K562 (cell line): ENCODE measurements around the gene NF2. TPM values are rescaled to one million over a fixed set of nuclear protein-coding genes. Genes with fewer than 3 reads are reported as not detected.

Source experiments
- ATAC-seq: fragments of 200-7000 bp; cut with Tn5 transposase; 3 replicates; pipeline ENCODE4 v1.9.1; 2020; ENCODE audit warnings: moderate library complexity
- BruUV-seq: library from RNA; stranded (reverse); fragments of 400-500 nt; replicated peaks from 2 replicates; lab custom pipeline; 2021; lab: Mats Ljungman, UMichigan
- CTCF ChIA-PET: fragments of 300-600 bp; formaldehyde crosslinking; extraction: SDS; loops from one replicate; lab custom pipeline; 2021; ENCODE audit warnings: low intra/inter-chr PET ratio; lab: Yijun Ruan, JAX
- POLR2A ChIA-PET: fragments of 300-600, 350-650 bp; sonication (Branson Sonifier 250); formaldehyde crosslinking; extraction: SDS; loops from one replicate; lab custom pipeline; 2021; ENCODE audit warnings: antibody characterized with exemption, inconsistent platforms; lab: Yijun Ruan, JAX
- DNase-seq, 4 experiments: peaks; one replicate each; pipeline versions ENCODE4 v3.0.0 to v3.0.0-alpha.2; 2011 to 2018; ENCODE audit warnings: low spot score in 3 of 4, mixed read lengths in 3 of 4; ENCODE audit errors: extremely low read depth in 1 of 4
- FAIRE-seq: peaks from 2 replicates; lab custom pipeline; 2011; peaks lifted over from hg19 to GRCh38; lab: Jason Lieb, UNC
- H2AFZ ChIP-seq: 2 replicates; pipeline ENCODE4 v1.6.0; 2011; ENCODE audit warnings: low read depth, low read length, control low read depth, inconsistent platforms
- H3K27ac ChIP-seq: fragments of 200-600 bp; 3 replicates; pipeline ENCODE4 v1.8.0; 2011; ENCODE audit warnings: low read depth, mild to moderate bottlenecking, control low read depth, inconsistent platforms, low read length, moderate library complexity, mixed read lengths; ENCODE audit errors: extremely low read depth
- H3K27me3 ChIP-seq, 2 experiments: fragments of 300-600 bp in 1 of 2; 2 replicates in 1 of 2; 3 replicates in 1 of 2; pipeline versions ENCODE4 v1.6.0 to v1.8.0; 2011; ENCODE audit warnings: inconsistent platforms in 2 of 2, low read length in 2 of 2, mild to moderate bottlenecking in 1 of 2, mixed read lengths in 1 of 2, moderate library complexity in 1 of 2; ENCODE audit not compliant: control insufficient read depth in 2 of 2, insufficient read depth in 2 of 2
- H3K36me3 ChIP-seq: fragments of 300-600 bp; 3 replicates; pipeline ENCODE4 v1.8.0; 2011; ENCODE audit warnings: mild to moderate bottlenecking, low read length, inconsistent platforms; ENCODE audit not compliant: control insufficient read depth, insufficient read depth
- H3K4me1 ChIP-seq, 2 experiments: fragments of 200-600 bp in 1 of 2; replicated peaks in 1 of 2; 2 replicates in 1 of 2; 3 replicates in 1 of 2; pipeline versions ENCODE4 v1.5.1 to v1.8.0; 2011; ENCODE audit warnings: inconsistent platforms in 2 of 2, low read length in 2 of 2, mild to moderate bottlenecking in 1 of 2, mixed read lengths in 1 of 2, moderate library complexity in 1 of 2; ENCODE audit not compliant: control insufficient read depth in 2 of 2, insufficient read depth in 2 of 2
- H3K4me2 ChIP-seq: 2 replicates; pipeline ENCODE4 v1.6.1; 2011; ENCODE audit warnings: low read length, control low read depth, inconsistent platforms, mixed read lengths; ENCODE audit not compliant: insufficient read depth
- H3K4me3 ChIP-seq: fragments of 200-600 bp; sonication (generic), shearing (Covaris generic); 2 replicates; pipeline ENCODE4 v1.5.1; 2016; ENCODE audit warnings: control low read depth, inconsistent platforms
- H3K79me2 ChIP-seq: fragments of 200-600 bp; 3 replicates; pipeline ENCODE4 v1.8.0; 2011; ENCODE audit warnings: low read length, inconsistent platforms; ENCODE audit not compliant: control insufficient read depth, insufficient read depth
- H3K9ac ChIP-seq, 2 experiments: 2 replicates each; pipeline versions ENCODE4 v1.6.0 to v1.6.1; 2011; ENCODE audit warnings: low read depth in 2 of 2, low read length in 2 of 2, control low read depth in 1 of 2, inconsistent platforms in 1 of 2, mild to moderate bottlenecking in 1 of 2, mixed read lengths in 1 of 2; ENCODE audit not compliant: insufficient read depth in 1 of 2
- H3K9me1 ChIP-seq: one replicate; pipeline ENCODE4 v1.6.0; 2011; ENCODE audit warnings: inconsistent platforms, mild to moderate bottlenecking, low read length, moderate library complexity; ENCODE audit not compliant: control insufficient read depth, insufficient read depth
- H3K9me3 ChIP-seq: replicated peaks from 2 replicates; pipeline ENCODE4 v1.5.1; 2011; ENCODE audit warnings: low read depth, low read length, inconsistent platforms; ENCODE audit not compliant: control insufficient read depth, insufficient read depth
- H4K20me1 ChIP-seq: replicated peaks from 2 replicates; pipeline ENCODE4 v1.6.1; 2011; ENCODE audit warnings: low read length, inconsistent platforms, mixed read lengths; ENCODE audit not compliant: control insufficient read depth, insufficient read depth
- C11orf30 ChIP-seq: fragments of 450-650 bp; IDR thresholded peaks from 2 replicates; pipeline ENCODE4 v1.6.1; 2016; ENCODE audit warnings: low read depth, mild to moderate bottlenecking
- HNRNPL ChIP-seq: fragments of 200-400 bp; formaldehyde crosslinking; IDR thresholded peaks from 2 replicates; pipeline ENCODE4 v1.6.1; 2017; ENCODE audit warnings: low read depth, mild to moderate bottlenecking, low read length
- KLF6 ChIP-seq: fragments of 250-450 bp; sonication (Bioruptor Pico); IDR thresholded peaks from 2 replicates; pipeline ENCODE4 v1.4.0; 2020; ENCODE audit warnings: mild to moderate bottlenecking, moderate library complexity, borderline replicate concordance
- MAFG ChIP-seq: fragments of 450-650 bp; conservative IDR thresholded peaks from 2 replicates; pipeline ENCODE4 v1.6.1; 2016; ENCODE audit warnings: missing genetic modification characterization, missing compliant biosample characterization
- SRF ChIP-seq, 2 experiments: fragments of 250-450, 450-650 bp in 1 of 2; sonication (Bioruptor Pico) in 1 of 2; sonication (generic) in 1 of 2; formaldehyde crosslinking; IDR thresholded peaks; 2 replicates each; pipeline versions ENCODE4 v1.5.0 to v1.5.1; 2020 to 2022; ENCODE audit warnings: mild to moderate bottlenecking in 1 of 2, missing genetic modification reagents in 1 of 2
- TBL1XR1 ChIP-seq, 2 experiments: IDR thresholded peaks; 2 replicates each; pipeline ENCODE4 v1.6.1; 2012; ENCODE audit warnings: improper control_type of control experiment in 2 of 2, low read length in 2 of 2, mild to moderate bottlenecking in 1 of 2
- ZBTB2 ChIP-seq: fragments of 450-650 bp; IDR thresholded peaks from 2 replicates; pipeline ENCODE4 v1.6.1; 2016; ENCODE audit warnings: antibody characterized with exemption
- ZNF316 ChIP-seq: fragments of 450-650 bp; IDR thresholded peaks from 2 replicates; pipeline ENCODE4 v1.6.1; 2016
- ZNF444 ChIP-seq: fragments of 250-450 bp; sonication (Bioruptor Pico); IDR thresholded peaks from 2 replicates; pipeline ENCODE4 v1.4.0; 2020; ENCODE audit warnings: mild to moderate bottlenecking, moderate library complexity
- WGBS: fragments of 100-300 bp; shearing (Covaris generic); methylation state at CpG from one replicate; pipeline ENCODE4 v1.1.6; 2016; ENCODE audit warnings: low coverage, mixed read lengths; ENCODE audit not compliant: insufficient coverage; ENCODE audit errors: missing lambda C conversion rate; 5-methylcytosine and 5-hydroxymethylcytosine counted together
- in situ Hi-C: fragments of 300-500 bp; cut with MboI; formaldehyde crosslinking; loops from 4 replicates; pipeline ENCODE4 v1.15.0; 2018; ENCODE audit warnings: inconsistent platforms, mixed read lengths
- intact Hi-C: fragments of 100-400 bp; cut with micrococcal nuclease; formaldehyde crosslinking; loops from 2 replicates; pipeline ENCODE4 v1.14.2; 2022
- polyA plus RNA-seq, 8 experiments: library from polyadenylated mRNA; depleted of rRNA in 4 of 8; stranded (reverse) in 5 of 8; unstranded in 3 of 8; fragments of >200 nt; fragmentation: Nextera tagmentation in 2 of 8; fragmentation: Illumina TruSeq in 1 of 8; extraction: Ambion mirVana in 2 of 8; extraction: Trizol in 1 of 8; gene quantifications; 2 replicates each; pipeline versions ENCODE4 v1.2.1 to v1.2.3, GENCODE V29; 2011 to 2014; ENCODE audit warnings: inconsistent platforms in 1 of 8, missing spikeins in 1 of 8
- total RNA-seq, 7 experiments: library from RNA; depleted of rRNA in 6 of 7; stranded (reverse); fragments of >200 nt in 6 of 7; fragmentation: Illumina TruSeq in 2 of 7; extraction: Trizol in 2 of 7; gene quantifications; 2 replicates each; pipeline versions ENCODE4 v1.2.1 to v1.2.3, GENCODE V29; 2011 to 2021; ENCODE audit warnings: low replicate concordance in 1 of 7

Gene NF2
- total and polyA plus RNA-seq, 9 of the 15 experiments (the other 6 are each of a cell fraction or from before 2014, with no cell fraction given), result 2.2 to 32.5 (median 15.2) TPM

GRCh38 chr22:29559030-29559429 lies 44.4 kb upstream of the NF2 start:
- no peak for FAIRE-seq
- CTCF ChIA-PET, result no interaction called here
- H4K20me1 ChIP-seq, result no peaks in the 10 kb centered on the region
- no peaks in the 10 kb centered on the region for H3K27me3 ChIP-seq
- in situ Hi-C loops, result no loop called here
- intact Hi-C loops, result no loop called here
- BruUV-seq, result no TSS peak
- H3K79me2 ChIP-seq, result no peaks in the 10 kb centered on the region
- TF ChIP-seq HNRNPL, result no peak
- no peak for TF ChIP-seq KLF6 (CRISPR knock-in tag)
- TF ChIP-seq ZNF316, result peak; percentile 63
- 0 out of 2 replicates have a peak, but pooled peaks have one; percentile 36 for TF ChIP-seq MAFG (tag)
- TF ChIP-seq C11orf30, result peak; percentile 25; the same call in 1 of the 2 replicates
- TF ChIP-seq SRF (CRISPR knock-in tag; IDR thresholded peaks at IDR 0.05), result no peak
- TF ChIP-seq TBL1XR1 (IDR thresholded peaks at IDR 0.05; ENCODE audit: low read length in 2 of 2), result no peak
- TF ChIP-seq ZBTB2, result no peak
- no peak for TF ChIP-seq ZNF444 (CRISPR knock-in tag)
- no peak overlapping the region for H2AFZ ChIP-seq
- no peak for ATAC-seq
- no peaks in the 10 kb centered on the region for H3K9me3 ChIP-seq
- DNase-seq, result no peak
- H3K4me2 ChIP-seq, result no peak overlapping the region
- no peaks in the 10 kb centered on the region for H3K9me1 ChIP-seq
- H3K36me3 ChIP-seq, result peaks cover 39% of the 10 kb centered on the region; the same call in 2 of the 3 replicates
- H3K4me1 ChIP-seq, result peaks cover 0 to 6% of the 10 kb centered on the region in 2 experiments; a peak in 3 of 5 replicates
- H3K27ac ChIP-seq, result no peak overlapping the region
- no peak overlapping the region for H3K4me3 ChIP-seq
- 82% methylated on average over 5 of the region's 6 CpGs for WGBS
- POLR2A ChIA-PET, result no interaction called here
- H3K9ac ChIP-seq, result no peak overlapping the region
